Measurements from ENCODE around the gene FAM89B. TPM values are rescaled to one million over a fixed set of nuclear protein-coding genes. Genes with fewer than 3 reads are reported as not detected.

The FAM89B gene
- total RNA-seq, 1 experiment from 2014 or later, result 102 TPM

- peaks cover 6% of the 10 kb centered on the region; the same call in 1 of the 2 replicates for H3K36me3 ChIP-seq (ENCODE audit: control insufficient read depth, insufficient read depth, low read length)
- intact Hi-C loops (cut with micrococcal nuclease; ENCODE audit: unreplicated experiment), result no loop called here
- peaks cover 7% of the 10 kb centered on the region for H3K4me1 ChIP-seq (ENCODE audit: control insufficient read depth, insufficient read depth, low read length)
- POLR2A ChIA-PET, result no interaction called here
- no peak overlapping the region for H3K4me3 ChIP-seq (ENCODE audit: low read depth in 2 of 2, low read length in 2 of 2)
- H3K9me3 ChIP-seq (ENCODE audit: control insufficient read depth, insufficient read depth, low read depth, low read length), result no peaks in the 10 kb centered on the region
- in situ Hi-C loops (cut with HindIII; ENCODE audit: low pct_unique_long_range_greater_than_20kb, low sequenced_read_pairs), result no loop called here
- H3K27me3 ChIP-seq (ENCODE audit: control insufficient read depth, insufficient read depth, low read length), result no peaks in the 10 kb centered on the region
- no peak for ATAC-seq
- TF ChIP-seq POLR2AphosphoS5 (IDR thresholded peaks at IDR 0.05; ENCODE audit: low read depth, low read length), result no peak
- DNase-seq (ENCODE audit: low read depth, low spot score), result no peak
- BruUV-seq (replicated peaks), result no TSS peak
- H3K27ac ChIP-seq (ENCODE audit: low read length), result no peak overlapping the region
- CTCF ChIA-PET, result no interaction called here
Observed at GRCh38 chr11:65532388-65533064, 39.8 kb upstream of the FAM89B start.

- no peak for ATAC-seq
- intact Hi-C loops (cut with micrococcal nuclease; ENCODE audit: unreplicated experiment), result no loop called here
- BruUV-seq (replicated peaks), result no TSS peak
- in situ Hi-C loops (cut with HindIII; ENCODE audit: low pct_unique_long_range_greater_than_20kb, low sequenced_read_pairs), result no loop called here
- TF ChIP-seq POLR2AphosphoS5 (IDR thresholded peaks at IDR 0.05; ENCODE audit: low read depth, low read length) (no peak), TCF7L2 (IDR thresholded peaks at IDR 0.05; ENCODE audit: low read depth, low read length) (no peak), SIN3A (IDR thresholded peaks at IDR 0.05; ENCODE audit: borderline replicate concordance, insufficient read depth, low read depth, low read length) (no peak), CTCF (IDR thresholded peaks at IDR 0.05) (no peak), REST (IDR thresholded peaks at IDR 0.05; ENCODE audit: insufficient read depth in 1 of 2, low read depth in 2 of 2, low read length in 1 of 2) (no peak)
- no peak overlapping the region for H3K4me3 ChIP-seq (ENCODE audit: low read depth in 2 of 2, low read length in 2 of 2)
- ChIA-PET POLR2A (no interaction called here), CTCF (no interaction called here)
- no peaks in the 10 kb centered on the region for H3K27me3 ChIP-seq (ENCODE audit: control insufficient read depth, insufficient read depth, low read length)
- no peaks in the 10 kb centered on the region for H3K9me3 ChIP-seq (ENCODE audit: control insufficient read depth, insufficient read depth, low read depth, low read length)
- no peak for DNase-seq (ENCODE audit: low read depth, low spot score)
- no peak overlapping the region for H3K27ac ChIP-seq (ENCODE audit: low read length)
- peaks cover 6% of the 10 kb centered on the region; the same call in 1 of the 2 replicates for H3K36me3 ChIP-seq (ENCODE audit: control insufficient read depth, insufficient read depth, low read length)
- H3K4me1 ChIP-seq (ENCODE audit: control insufficient read depth, insufficient read depth, low read length), result peaks cover 11% of the 10 kb centered on the region
Observed at GRCh38 chr11:65535102-65535501, 37.2 kb upstream of the FAM89B start.
